HepG2 (cell line): Measurements from ENCODE around the gene PSMB10. TPM values are rescaled to one million over a fixed set of nuclear protein-coding genes. Genes with fewer than 3 reads are reported as not detected.

ENCODE experiments used
- AGO1 ChIP-seq: fragments of 200-400 bp; formaldehyde crosslinking; IDR thresholded peaks from 2 replicates; pipeline ENCODE4 v1.6.1; 2017; ENCODE audit warnings: mild to moderate bottlenecking, low read depth, low read length, moderate library complexity; ENCODE audit not compliant: poor library complexity, severe bottlenecking
- BCL3 ChIP-seq: sonication (generic); formaldehyde crosslinking; IDR thresholded peaks from 2 replicates; pipeline ENCODE4 v1.5.1; 2020; ENCODE audit warnings: mild to moderate bottlenecking, missing genetic modification reagents, moderate library complexity
- CBFB ChIP-seq: sonication (generic); formaldehyde crosslinking; IDR thresholded peaks from 2 replicates; pipeline ENCODE4 v1.4.0; 2020; ENCODE audit warnings: missing genetic modification reagents
- HNF4A ChIP-seq: sonication (generic); formaldehyde crosslinking; IDR thresholded peaks from 2 replicates; pipeline ENCODE4 v1.4.0; 2020; ENCODE audit warnings: missing genetic modification reagents
- KDM6A ChIP-seq: IDR thresholded peaks from 2 replicates; pipeline ENCODE4 v1.6.1; 2016; ENCODE audit warnings: low read depth
- POLR2A ChIP-seq, 2 experiments: IDR thresholded peaks; 2 replicates each; pipeline ENCODE4 v1.6.1; 2011; ENCODE audit warnings: low read depth in 2 of 2, low read length in 2 of 2, mild to moderate bottlenecking in 1 of 2, moderate library complexity in 1 of 2; ENCODE audit not compliant: insufficient read depth in 1 of 2
- RARA ChIP-seq: IDR thresholded peaks from 2 replicates; pipeline ENCODE4 v1.6.1; 2016; ENCODE audit warnings: missing genetic modification reagents, missing compliant biosample characterization
- SIN3A ChIP-seq: IDR thresholded peaks from 2 replicates; pipeline ENCODE4 v1.6.1; 2011; ENCODE audit warnings: low read depth, mild to moderate bottlenecking, control low read depth, low read length, borderline replicate concordance
- WIZ ChIP-seq: sonication (generic); formaldehyde crosslinking; IDR thresholded peaks from 2 replicates; pipeline ENCODE4 v1.5.1; 2020; ENCODE audit warnings: mild to moderate bottlenecking, missing genetic modification reagents
- ZFP36L2 ChIP-seq: sonication (generic); formaldehyde crosslinking; IDR thresholded peaks from 2 replicates; pipeline ENCODE4 v1.4.0; 2020; ENCODE audit warnings: missing genetic modification reagents
- ZNF580 ChIP-seq: IDR thresholded peaks from 2 replicates; pipeline ENCODE4 v1.6.1; 2016; ENCODE audit warnings: low read depth, borderline replicate concordance
- ZNF709 ChIP-seq: sonication (generic); formaldehyde crosslinking; IDR thresholded peaks from 2 replicates; pipeline ENCODE4 v1.5.0; 2020; ENCODE audit warnings: mild to moderate bottlenecking, missing genetic modification reagents
- ZSCAN25 ChIP-seq: sonication (generic); formaldehyde crosslinking; IDR thresholded peaks from 2 replicates; pipeline ENCODE4 v1.8.0; 2022; ENCODE audit warnings: mild to moderate bottlenecking, missing genetic modification reagents
- polyA plus RNA-seq, 8 experiments: library from polyadenylated mRNA; depleted of rRNA in 3 of 8; stranded (reverse) in 7 of 8; unstranded in 1 of 8; fragments of >200 nt; fragmentation: Illumina TruSeq in 4 of 8; extraction: Trizol in 4 of 8; gene quantifications; 2 replicates each; pipeline versions ENCODE4 v1.2.1 to v1.2.3, GENCODE V29; 2011 to 2016; ENCODE audit warnings: low read depth in 4 of 8, missing spikeins in 1 of 8, mixed read lengths in 1 of 8; ENCODE audit not compliant: insufficient read depth in 1 of 8
- total RNA-seq, 5 experiments: library from RNA; depleted of rRNA; stranded (reverse); fragments of >200 nt; fragmentation: Illumina TruSeq; extraction: Trizol; gene quantifications; 2 replicates each; pipeline ENCODE4 v1.2.3, GENCODE V29; 2016; ENCODE audit warnings: low read depth in 1 of 5
- TF ChIP-seq, protein P1 (sequence below), 2 experiments: sonication (generic) in 1 of 2; formaldehyde crosslinking in 1 of 2; IDR thresholded peaks; 2 replicates each; pipeline versions ENCODE4 v1.5.1 to v1.6.1; 2011 to 2020; ENCODE audit warnings: borderline replicate concordance in 1 of 2, low read depth in 1 of 2, low read length in 1 of 2, mild to moderate bottlenecking in 1 of 2, missing genetic modification reagents in 1 of 2, moderate library complexity in 1 of 2
- TF ChIP-seq, protein P2 (sequence below): sonication (generic); formaldehyde crosslinking; IDR thresholded peaks from 2 replicates; pipeline ENCODE4 v1.4.0; 2020; ENCODE audit warnings: missing genetic modification reagents
- TF ChIP-seq, protein P3 (sequence below): sonication (generic); formaldehyde crosslinking; IDR thresholded peaks from 2 replicates; pipeline ENCODE4 v1.5.0; 2020; ENCODE audit warnings: mild to moderate bottlenecking, missing genetic modification reagents, moderate library complexity

PSMB10 gene
- total and polyA plus RNA-seq, 2 of the 13 experiments (the other 11 are each of a cell fraction or from before 2014, with no cell fraction given), result 12.7 to 65.9 TPM

DNA sequence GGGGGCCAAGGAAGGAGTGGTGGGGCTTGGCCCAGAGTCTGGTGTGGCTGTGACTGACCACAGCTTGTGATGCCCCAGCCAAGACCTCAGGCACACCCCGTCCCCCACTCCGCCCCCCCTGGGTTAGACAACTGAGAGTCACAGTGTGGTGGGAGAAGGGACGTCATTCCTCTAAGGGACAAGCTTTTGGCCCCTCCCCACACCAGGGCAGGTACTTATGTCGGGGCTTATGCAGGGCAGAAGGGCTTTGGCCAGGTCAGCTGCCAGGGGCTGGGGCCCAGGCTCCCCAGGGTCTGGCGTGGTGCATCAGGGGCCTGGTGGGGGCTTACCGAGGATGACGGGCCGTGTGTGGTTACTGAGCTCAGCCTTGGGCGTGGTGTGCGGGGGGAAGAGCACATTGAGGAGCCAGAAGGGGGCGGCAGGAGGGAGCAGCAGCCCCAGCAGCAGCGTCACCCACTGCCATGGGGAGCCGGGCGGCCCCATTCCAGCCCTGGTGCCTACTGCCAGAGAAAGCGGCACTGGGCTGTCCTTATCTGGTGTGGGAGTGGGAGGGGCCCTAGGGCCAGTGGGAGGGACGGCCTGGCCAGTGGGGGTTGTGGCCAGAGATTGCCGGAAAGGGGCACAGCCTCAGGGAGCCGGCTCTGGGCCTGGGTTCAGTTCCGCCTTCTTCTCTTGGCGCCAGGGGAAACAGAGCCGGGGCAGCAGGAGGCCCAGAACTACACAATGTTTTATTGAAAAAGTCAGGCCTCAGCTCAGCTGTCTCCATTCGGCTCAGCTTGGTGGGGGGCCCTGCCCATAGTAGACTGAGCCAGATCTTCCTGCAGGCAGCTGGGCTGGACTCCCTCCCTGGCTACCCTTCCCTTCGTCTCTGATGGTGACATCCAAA is 7.2 kb upstream of the PSMB10 start, which contains the start of gene LCAT (continued):
- TF ChIP-seq SIN3A (peak; percentile 44; the same call in 1 of the 2 replicates), HNF4A (CRISPR knock-in tag) (peak; percentile 41), WIZ (CRISPR knock-in tag) (peak; percentile 57; the same call in 1 of the 2 replicates), POLR2A (IDR thresholded peaks at IDR 0.05; ENCODE audit: insufficient read depth in 1 of 2, low read depth in 2 of 2, low read length in 2 of 2) (peak in 1 of 2 experiments; percentile 89; a peak in 2 of 4 replicates), ZSCAN25 (CRISPR knock-in tag) (no peak; the same call in 1 of the 2 replicates), RARA (no peak), ZNF580 (CRISPR knock-in tag) (peak; percentile 41; the same call in 1 of the 2 replicates), ZNF709 (CRISPR knock-in tag) (0 out of 2 replicates have a peak, but pooled peaks have one; percentile 75), CBFB (CRISPR knock-in tag) (no peak; the same call in 1 of the 2 replicates), ZFP36L2 (CRISPR knock-in tag) (no peak), AGO1 (peak; percentile 93), KDM6A (CRISPR knock-in tag) (0 out of 2 replicates have a peak, but pooled peaks have one; percentile 14), BCL3 (peak; percentile 67; the same call in 1 of the 2 replicates)
- TF ChIP-seq, protein P1, sequence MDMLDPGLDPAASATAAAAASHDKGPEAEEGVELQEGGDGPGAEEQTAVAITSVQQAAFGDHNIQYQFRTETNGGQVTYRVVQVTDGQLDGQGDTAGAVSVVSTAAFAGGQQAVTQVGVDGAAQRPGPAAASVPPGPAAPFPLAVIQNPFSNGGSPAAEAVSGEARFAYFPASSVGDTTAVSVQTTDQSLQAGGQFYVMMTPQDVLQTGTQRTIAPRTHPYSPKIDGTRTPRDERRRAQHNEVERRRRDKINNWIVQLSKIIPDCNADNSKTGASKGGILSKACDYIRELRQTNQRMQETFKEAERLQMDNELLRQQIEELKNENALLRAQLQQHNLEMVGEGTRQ (IDR thresholded peaks at IDR 0.05; ENCODE audit: low read depth, low read length), result no peak
- TF ChIP-seq, protein P1 (CRISPR knock-in tag; IDR thresholded peaks at IDR 0.05; ENCODE audit: borderline replicate concordance), result peak; percentile 35; the same call in 1 of the 2 replicates
- TF ChIP-seq, protein P2, sequence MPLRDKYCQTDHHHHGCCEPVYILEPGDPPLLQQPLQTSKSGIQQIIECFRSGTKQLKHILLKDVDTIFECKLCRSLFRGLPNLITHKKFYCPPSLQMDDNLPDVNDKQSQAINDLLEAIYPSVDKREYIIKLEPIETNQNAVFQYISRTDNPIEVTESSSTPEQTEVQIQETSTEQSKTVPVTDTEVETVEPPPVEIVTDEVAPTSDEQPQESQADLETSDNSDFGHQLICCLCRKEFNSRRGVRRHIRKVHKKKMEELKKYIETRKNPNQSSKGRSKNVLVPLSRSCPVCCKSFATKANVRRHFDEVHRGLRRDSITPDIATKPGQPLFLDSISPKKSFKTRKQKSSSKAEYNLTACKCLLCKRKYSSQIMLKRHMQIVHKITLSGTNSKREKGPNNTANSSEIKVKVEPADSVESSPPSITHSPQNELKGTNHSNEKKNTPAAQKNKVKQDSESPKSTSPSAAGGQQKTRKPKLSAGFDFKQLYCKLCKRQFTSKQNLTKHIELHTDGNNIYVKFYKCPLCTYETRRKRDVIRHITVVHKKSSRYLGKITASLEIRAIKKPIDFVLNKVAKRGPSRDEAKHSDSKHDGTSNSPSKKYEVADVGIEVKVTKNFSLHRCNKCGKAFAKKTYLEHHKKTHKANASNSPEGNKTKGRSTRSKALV, result no peak
- TF ChIP-seq, protein P3, sequence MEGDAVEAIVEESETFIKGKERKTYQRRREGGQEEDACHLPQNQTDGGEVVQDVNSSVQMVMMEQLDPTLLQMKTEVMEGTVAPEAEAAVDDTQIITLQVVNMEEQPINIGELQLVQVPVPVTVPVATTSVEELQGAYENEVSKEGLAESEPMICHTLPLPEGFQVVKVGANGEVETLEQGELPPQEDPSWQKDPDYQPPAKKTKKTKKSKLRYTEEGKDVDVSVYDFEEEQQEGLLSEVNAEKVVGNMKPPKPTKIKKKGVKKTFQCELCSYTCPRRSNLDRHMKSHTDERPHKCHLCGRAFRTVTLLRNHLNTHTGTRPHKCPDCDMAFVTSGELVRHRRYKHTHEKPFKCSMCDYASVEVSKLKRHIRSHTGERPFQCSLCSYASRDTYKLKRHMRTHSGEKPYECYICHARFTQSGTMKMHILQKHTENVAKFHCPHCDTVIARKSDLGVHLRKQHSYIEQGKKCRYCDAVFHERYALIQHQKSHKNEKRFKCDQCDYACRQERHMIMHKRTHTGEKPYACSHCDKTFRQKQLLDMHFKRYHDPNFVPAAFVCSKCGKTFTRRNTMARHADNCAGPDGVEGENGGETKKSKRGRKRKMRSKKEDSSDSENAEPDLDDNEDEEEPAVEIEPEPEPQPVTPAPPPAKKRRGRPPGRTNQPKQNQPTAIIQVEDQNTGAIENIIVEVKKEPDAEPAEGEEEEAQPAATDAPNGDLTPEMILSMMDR (CRISPR knock-in tag), result peak; percentile 76
